Left lobe of liver (tissue), 2 donors: ENCODE results near the gene DDX51. TPM values are rescaled to one million over a fixed set of nuclear protein-coding genes. Genes with fewer than 3 reads are reported as not detected.
A peak's percentile ranks its signal among the peaks of the same experiment; 100 is the strongest.

Experiments used
- ATAC-seq: fragments of 200-7000 bp; cut with Tn5 transposase; one replicate; pipeline ENCODE4 v1.9.1; 2020; ENCODE audit warnings: mild to moderate bottlenecking, moderate library complexity
- DNase-seq: peaks from one replicate; pipeline ENCODE4 v3.0.0-alpha.2; 2020; ENCODE audit warnings: low spot score
- total RNA-seq: library from RNA; stranded (reverse); gene quantifications from one replicate; pipeline ENCODE4 v1.2.1, GENCODE V29; 2021
- donor health status: DM: no; HTN: no; CAD: no; lungs with moderate emphysema.
- donor health status: DM: no; HTN: yes; CAD: no.

DDX51 gene
- total RNA-seq, 1 donor from 2014 or later: 9.3 TPM

DNA sequence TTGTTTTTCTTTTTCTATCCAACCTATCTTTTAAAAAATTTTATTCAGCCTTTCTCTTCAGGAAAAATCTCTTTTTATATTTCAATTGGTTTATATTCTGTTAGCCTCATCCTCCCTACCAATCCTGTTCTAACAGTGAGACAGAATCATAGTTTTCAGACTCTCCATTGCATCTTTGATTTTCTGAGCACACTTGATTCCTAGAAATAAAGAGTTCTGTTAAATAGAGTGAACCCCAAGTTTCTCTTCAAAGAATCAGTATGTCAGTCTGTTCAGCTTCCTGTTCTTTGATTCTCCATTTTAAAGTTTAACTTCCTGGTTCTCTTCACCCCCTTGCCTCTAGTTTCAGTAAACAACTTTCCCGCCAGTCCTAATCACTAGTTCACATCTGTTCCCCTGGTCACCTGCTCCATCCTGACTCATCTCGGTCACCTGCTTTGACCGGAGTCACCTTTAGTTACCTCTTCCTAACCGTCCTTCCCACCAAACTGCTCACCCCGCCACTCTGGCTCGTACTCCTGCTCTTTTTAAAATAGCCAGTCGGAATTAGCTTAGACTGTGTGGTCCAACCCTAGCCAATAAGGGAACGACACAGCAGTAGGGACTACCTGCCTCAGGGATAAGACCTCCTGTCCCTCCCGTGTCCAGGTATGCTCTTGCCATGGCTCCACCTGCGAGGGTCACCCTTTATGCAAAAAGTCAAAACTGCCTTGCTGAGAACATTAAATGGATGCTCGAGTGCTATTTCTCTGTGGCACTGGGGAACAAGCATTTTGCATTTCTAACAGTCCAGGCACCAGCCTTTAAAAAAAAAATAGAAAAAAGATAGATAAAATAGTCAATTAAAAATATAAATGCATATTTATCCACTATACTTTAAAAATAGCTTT, 48.4 kb downstream of the DDX51 start:
- no peak for ATAC-seq
- peak; percentile 35 for DNase-seq

DNA sequence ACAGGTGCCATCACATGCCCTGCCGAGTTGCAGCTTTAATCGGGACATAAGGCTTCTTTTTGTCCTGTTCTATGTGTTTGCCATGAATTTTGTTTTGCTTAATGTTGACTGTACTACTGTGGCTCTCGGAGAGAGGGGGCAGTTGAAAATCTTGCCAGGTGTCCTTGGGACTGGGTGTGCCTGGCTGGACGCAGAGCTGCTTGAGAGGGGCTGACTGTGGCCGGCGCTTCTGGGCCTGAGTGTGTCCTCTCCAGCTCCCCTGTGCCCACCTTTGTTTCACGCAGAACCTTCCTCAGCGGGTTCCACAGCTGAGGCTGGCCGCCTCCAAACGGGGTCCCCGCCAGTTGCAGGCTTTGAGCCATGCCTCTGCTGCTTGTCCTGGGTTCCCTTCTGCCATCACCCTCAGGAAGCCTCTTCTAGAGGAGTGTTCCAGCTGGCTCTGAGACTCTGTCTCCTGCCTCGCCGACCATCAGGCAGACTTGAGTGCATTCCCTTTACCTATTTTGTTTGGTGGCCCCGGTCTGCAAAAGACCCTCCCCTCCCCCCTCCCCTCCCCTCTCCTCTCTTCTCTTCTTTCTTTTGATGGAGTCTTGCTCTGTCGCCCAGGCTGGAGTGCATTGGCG, 49.7 kb downstream of the DDX51 start:
- ATAC-seq (no peak), DNase-seq (peak; percentile 33)

DNA sequence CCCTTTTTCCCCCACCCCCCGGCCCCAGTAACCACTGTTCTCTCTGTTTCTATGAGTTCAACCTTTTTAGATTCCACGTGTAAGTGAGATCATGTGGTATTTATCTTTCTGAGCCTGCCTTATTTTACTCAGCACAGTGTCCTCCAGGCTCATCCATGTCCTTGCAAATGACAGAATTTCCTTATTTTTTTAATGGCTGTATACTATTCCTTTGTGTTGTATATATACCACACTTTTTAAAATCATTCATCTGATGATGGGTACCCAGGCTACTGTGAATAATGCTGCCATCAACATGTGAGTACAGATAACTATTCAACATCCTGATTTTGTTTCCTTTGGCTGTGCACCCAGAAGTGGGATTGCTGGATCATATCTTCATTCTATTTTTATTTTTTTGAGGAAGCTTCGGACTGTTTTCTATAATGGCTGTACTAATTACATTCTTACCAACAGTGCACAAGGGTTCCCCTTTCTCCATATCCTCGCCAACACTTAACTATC, 54.7 kb downstream of the DDX51 start:
- no peak for DNase-seq
- ATAC-seq: no peak

Other genes starting within 250 kb of the DDX51 start
- gene ULK1, start 249.7 kb downstream of the DDX51 start, total RNA-seq: 40.3 TPM
- gene PUS1, start 215.0 kb downstream of the DDX51 start, total RNA-seq: 19.6 TPM
- gene EP400, start 194.4 kb downstream of the DDX51 start, total RNA-seq: 14.3 TPM
- 9.9 TPM for gene NOC4L, start 138 bp upstream of the DDX51 start, total RNA-seq
- gene GALNT9, start 185.3 kb upstream of the DDX51 start, total RNA-seq: not detected